ENCODE measurements around the gene SUSD3. TPM values are rescaled to one million over a fixed set of nuclear protein-coding genes. Genes with fewer than 3 reads are reported as not detected.

The SUSD3 gene
- total RNA-seq, 2 experiments from 2014 or later, result 81.1 to 85.8 TPM

DNA sequence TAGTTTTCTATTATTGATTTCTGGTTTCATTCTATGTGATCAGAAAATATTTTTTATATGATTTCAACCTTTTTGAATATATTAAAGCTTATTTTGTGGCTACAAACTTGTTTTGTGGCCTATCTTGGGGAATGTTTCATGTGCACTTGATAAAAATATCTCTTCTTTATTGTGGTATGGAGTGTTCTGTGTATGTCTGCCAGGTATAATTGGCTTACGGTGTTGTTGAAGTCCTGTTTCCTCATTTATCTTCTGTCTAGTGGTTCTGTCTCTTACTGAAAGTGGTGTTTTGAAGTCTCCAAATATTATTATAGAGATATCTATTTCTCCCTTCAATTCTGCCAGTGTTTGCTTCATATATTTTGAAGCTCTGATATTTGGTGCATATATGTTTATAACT lies 47.1 kb downstream of the SUSD3 start:
- Mint-ChIP-seq H3K27me3 (no peaks in the 10 kb centered on the region), H3K27ac (no peak overlapping the region), H3K36me3 (ENCODE audit: low read depth) (peaks cover 59% of the 10 kb centered on the region), H3K4me3 (no peak overlapping the region), H3K4me1 (peaks cover 58% of the 10 kb centered on the region), H3K9me3 (peaks cover 16% of the 10 kb centered on the region)
- no peak for DNase-seq
- ChIA-PET POLR2A (no interaction called here), CTCF (interaction anchor here (0.8 to 2.3 kb wide), 3 partner anchors 33 to 85 kb away, joined by 3 to 6 read pairs (median 4); no protein-coding TSS in a partner anchor)

DNA sequence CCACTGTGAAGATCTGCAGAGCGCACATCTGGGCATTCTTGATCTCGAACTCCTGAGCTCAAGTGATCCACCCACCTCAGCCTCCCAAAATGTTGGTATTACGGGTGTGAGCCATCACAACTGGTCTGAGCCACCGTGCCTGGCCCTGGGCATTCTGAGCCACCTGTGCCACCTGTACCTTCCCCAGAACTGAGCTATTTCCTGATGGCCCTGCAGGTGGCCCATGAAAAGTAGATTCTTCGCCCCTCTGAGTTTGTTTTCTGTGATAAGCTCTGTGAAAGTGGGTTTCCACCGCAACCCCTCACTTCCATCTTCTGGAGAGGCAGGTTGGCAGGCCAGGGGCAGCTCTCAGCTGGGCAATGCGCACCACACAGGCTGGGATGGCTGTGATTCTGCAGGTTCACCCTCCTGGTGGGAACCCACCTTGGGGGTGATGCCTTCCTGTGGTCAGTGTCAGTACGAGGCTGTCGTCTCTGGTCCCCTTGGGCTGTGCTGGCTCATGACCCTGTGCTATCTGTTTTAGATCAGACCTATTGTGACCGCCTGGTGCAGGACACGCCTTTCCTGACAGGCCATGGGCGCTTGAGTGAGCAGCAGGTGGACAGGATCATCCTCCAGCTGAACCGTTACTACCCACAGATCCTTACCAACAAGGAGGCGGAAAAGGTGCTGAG lies 48.8 kb downstream of the SUSD3 start:
- Mint-ChIP-seq H3K4me3 (no peak overlapping the region), H3K4me1 (peaks cover 55% of the 10 kb centered on the region), H3K27ac (no peak overlapping the region), H3K36me3 (ENCODE audit: low read depth) (peaks cover 55% of the 10 kb centered on the region), H3K27me3 (no peaks in the 10 kb centered on the region), H3K9me3 (peaks cover 16% of the 10 kb centered on the region)
- POLR2A ChIA-PET, result no interaction called here
- DNase-seq, result no peak
- CTCF ChIA-PET, result interaction anchor here (0.7 to 3.5 kb wide), 9 partner anchors 11 to 459 kb away, joined by 3 to 24 read pairs (median 4); partner anchors contain the start of gene CARD19

DNA sequence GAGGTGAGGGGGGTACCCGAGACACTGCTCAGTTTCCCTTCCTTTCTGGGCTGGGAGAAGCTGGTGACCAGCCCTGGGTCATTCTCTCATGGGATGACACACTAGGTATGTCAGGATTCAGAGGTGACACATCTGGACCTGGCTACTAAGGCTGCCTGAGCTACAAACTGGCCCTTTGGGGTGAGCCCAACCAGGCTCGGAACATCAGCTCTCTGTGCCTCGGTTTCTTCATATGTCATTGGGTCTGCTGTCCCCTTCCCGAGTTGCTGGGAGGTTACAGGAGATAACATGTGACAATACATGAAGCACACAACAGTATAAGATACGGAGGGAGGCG lies 49.3 kb downstream of the SUSD3 start:
- H3K4me1 Mint-ChIP-seq, result peaks cover 52% of the 10 kb centered on the region
- ChIA-PET POLR2A (interaction anchor here (0.6 kb wide), 1 partner anchor 135 kb away, joined by 5 read pairs; no protein-coding TSS in a partner anchor), CTCF (interaction anchor here (0.7 to 3.5 kb wide), 12 partner anchors 11 to 459 kb away, joined by 3 to 24 read pairs (median 4); partner anchors contain the start of genes CARD19 and NINJ1)
- H3K27ac Mint-ChIP-seq, result peak overlapping the region; percentile 54
- H3K9me3 Mint-ChIP-seq, result peaks cover 16% of the 10 kb centered on the region
- no peak for DNase-seq
- H3K36me3 Mint-ChIP-seq (ENCODE audit: low read depth), result peaks cover 51% of the 10 kb centered on the region
- H3K4me3 Mint-ChIP-seq, result no peak overlapping the region
- H3K27me3 Mint-ChIP-seq, result no peaks in the 10 kb centered on the region

DNA sequence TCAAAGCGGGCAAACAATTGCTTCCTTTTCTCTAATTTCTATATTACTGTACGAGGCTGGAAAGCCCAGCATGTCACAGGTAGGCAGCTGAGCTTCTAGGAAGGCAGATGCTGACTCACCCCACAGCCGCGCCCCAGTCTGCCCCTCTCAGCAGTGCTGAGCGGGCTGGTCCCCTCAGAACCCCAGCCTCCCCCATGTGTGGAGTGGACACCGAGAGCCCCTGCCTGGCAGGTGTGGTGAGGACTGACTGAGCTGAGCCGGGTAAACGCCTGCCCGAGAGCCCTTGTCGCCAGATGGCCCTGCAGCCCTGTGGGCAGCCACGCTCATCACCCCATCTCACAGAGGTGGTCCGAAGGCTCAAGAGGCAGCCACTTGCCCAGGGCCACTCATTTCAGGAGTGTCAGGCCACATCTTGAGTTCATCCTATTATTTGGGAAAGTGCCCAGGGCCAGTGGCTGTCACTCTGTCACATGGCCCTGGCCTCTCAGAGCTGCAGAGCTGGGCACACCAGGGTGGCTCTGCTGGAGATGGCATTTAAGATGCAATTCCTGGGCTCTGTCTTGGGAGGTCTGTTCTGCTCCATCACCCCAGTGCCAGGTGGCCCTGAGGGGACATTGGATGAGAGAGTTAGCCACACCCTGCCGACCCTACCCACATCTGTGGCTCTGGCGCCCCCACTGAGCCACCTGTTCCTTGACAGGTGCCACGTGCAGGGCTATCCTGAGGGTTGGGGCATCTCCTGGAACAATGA lies 50.0 kb downstream of the SUSD3 start:
- Mint-ChIP-seq H3K9me3 (peaks cover 14% of the 10 kb centered on the region), H3K27me3 (no peaks in the 10 kb centered on the region), H3K27ac (peak overlapping the region; percentile 54), H3K4me1 (peaks cover 46% of the 10 kb centered on the region), H3K36me3 (ENCODE audit: low read depth) (peaks cover 45% of the 10 kb centered on the region), H3K4me3 (no peak overlapping the region)
- POLR2A ChIA-PET, result interaction anchor here (0.6 kb wide), 1 partner anchor 135 kb away, joined by 5 read pairs; no protein-coding TSS in a partner anchor
- no peak for DNase-seq
- CTCF ChIA-PET, result interaction anchor here (0.6 to 3.5 kb wide), 34 partner anchors 9 to 458 kb away, joined by 3 to 30 read pairs (median 4); partner anchors contain the start of genes CARD19 and NINJ1

DNA sequence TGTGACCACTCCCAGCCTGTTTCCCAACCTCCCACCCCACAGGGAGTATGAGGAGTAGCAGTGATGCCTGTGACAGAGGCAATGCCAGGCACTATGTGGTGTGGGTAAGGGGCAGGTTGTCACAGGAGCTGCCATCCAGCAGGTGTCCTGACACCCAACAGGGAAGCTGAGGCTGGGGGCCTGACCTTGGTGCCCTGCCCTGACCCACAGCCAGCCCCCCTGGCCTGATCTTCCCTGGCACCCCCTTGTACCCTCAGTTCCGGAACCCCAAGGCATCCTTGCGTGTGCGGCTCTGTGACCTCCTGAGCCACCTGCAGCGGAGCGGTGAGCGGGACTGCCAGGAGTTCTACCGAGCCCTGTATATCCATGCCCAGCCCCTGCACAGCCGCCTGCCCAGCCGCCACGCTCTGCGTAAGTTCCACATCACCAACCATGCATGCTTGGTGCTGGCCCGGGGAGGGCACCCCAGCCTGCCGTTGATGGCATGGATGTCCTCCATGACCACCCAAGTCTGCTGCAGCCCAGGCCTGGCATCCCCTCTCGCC lies 51.9 kb downstream of the SUSD3 start:
- no peak for DNase-seq
- H3K36me3 Mint-ChIP-seq (ENCODE audit: low read depth), result peaks cover 29% of the 10 kb centered on the region

DNA sequence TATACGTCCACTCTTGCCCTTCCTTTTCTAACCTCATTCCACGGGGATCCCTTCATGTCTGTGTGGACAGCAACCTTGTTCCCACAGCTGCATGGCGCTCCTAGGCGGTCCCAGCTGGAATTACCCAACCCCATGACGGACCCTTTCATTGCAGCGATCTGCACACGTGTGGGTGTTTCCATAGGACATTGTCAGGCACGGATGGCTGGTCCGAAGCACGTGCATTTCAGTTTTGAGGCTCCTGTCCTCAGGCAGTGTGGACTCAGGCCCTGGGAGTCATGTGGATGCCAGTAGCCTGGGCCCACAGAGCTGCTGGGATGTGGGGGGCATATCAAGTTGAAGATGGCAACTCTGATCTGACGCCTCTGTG lies 52.5 kb downstream of the SUSD3 start:
- Mint-ChIP-seq H3K36me3 (ENCODE audit: low read depth) (peaks cover 25% of the 10 kb centered on the region), H3K27me3 (no peaks in the 10 kb centered on the region), H3K9me3 (no peaks in the 10 kb centered on the region), H3K4me1 (peaks cover 39% of the 10 kb centered on the region), H3K4me3 (no peak overlapping the region), H3K27ac (peak overlapping the region; percentile 70)
- ChIA-PET POLR2A (no interaction called here), CTCF (interaction anchor here (1.3 to 2.8 kb wide), 2 partner anchors 9 to 12 kb away, joined by 3 to 30 read pairs; no protein-coding TSS in a partner anchor)
- DNase-seq, result no peak

More for the DNA sequence above, 51.9 kb downstream of the SUSD3 start:
- ChIA-PET CTCF (interaction anchor here (0.6 to 3.5 kb wide), 5 partner anchors 9 to 197 kb away, joined by 3 to 30 read pairs (median 8); no protein-coding TSS in a partner anchor), POLR2A (no interaction called here)
- Mint-ChIP-seq H3K4me1 (peaks cover 45% of the 10 kb centered on the region), H3K27ac (no peak overlapping the region), H3K9me3 (no peaks in the 10 kb centered on the region), H3K4me3 (no peak overlapping the region), H3K27me3 (no peaks in the 10 kb centered on the region)

DNA sequence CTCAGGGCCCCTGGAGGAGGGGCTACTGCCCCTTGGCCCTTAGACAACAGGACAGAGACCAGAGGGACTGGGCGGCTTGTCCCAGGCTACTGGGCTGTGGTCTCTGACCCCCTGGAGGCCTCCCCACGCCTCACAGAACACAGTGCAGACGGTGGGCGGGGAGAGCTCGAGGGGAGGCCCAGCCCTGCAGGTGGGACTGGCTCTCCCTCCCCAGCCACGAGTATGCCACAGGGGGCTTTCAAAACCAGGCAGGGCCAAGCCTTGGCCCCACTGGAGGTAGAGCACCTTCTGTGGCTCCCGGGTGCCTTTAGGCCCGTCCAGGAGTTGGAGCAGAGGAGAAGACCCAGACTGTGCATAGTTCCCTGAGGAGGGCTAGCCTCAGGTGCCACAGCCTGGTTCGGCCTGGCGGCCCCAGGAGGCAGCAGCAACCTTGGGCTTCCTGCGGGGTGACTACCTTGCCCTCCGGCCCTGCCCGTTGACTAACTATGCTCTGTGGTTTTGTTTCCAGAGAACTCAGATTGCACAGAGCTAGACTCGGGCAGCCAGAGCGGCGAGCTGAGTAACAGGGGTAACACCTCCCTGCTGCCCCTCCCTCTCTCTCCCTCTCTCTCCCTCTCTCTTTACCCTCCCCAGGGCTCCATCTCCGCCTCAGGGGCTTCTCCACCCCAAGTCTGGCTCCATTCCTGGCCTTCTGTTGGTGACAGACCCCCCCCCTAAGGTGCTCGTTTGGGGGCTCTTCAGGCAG lies 53.0 kb downstream of the SUSD3 start:
- DNase-seq, result no peak
- H3K27me3 Mint-ChIP-seq, result no peaks in the 10 kb centered on the region

DNA sequence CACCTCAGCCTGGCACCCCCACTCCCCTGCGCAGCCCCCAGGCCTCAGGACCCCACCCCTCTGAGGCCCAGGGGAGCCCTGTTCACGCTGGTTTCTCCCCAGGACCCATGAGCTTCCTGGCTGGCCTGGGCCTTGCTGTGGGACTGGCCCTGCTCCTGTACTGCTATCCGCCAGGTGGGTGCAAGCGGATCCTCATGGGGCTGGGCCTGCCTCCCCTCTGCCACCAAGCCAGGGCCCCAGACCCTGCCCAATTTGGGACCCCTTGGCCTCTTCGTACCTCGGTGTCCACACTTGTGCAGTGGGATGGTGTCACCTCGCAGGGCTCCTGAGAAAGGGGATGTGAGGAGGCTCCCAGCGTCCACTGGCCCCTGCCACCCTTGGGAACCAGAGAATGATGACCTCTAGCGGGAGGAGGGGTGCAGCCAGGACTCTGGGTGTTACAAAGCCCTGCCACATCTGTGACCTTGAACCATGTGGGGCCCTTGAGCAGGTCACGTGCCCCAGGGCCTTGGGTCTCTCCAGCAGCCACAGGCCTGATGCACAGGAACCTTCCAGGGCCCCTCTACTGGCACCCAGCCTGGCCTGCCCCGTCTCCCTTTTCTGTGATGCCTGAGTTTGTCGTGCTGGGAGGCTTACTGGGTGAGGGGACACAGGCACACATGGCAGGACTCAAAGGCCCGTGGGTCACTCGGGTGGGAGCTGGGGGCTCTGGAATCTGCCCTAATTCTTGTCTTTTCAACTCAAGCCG lies 53.8 kb downstream of the SUSD3 start:
- Mint-ChIP-seq H3K4me1 (peaks cover 28% of the 10 kb centered on the region), H3K27ac (no peak overlapping the region), H3K4me3 (no peak overlapping the region), H3K9me3 (no peaks in the 10 kb centered on the region), H3K27me3 (no peaks in the 10 kb centered on the region), H3K36me3 (ENCODE audit: low read depth) (peaks cover 17% of the 10 kb centered on the region)
- POLR2A ChIA-PET, result no interaction called here
- CTCF ChIA-PET, result interaction anchor here (0.9 to 1.2 kb wide), 4 partner anchors 14 to 22 kb away, joined by 3 to 5 read pairs (median 3); partner anchors contain the start of gene NINJ1
- no peak for DNase-seq

More for the DNA sequence above, 53.0 kb downstream of the SUSD3 start:
- CTCF ChIA-PET, result interaction anchor here (0.6 to 2.8 kb wide), 3 partner anchors 8 to 1531 kb away, joined by 3 to 30 read pairs (median 6); no protein-coding TSS in a partner anchor
- H3K4me3 Mint-ChIP-seq, result no peak overlapping the region
- no peaks in the 10 kb centered on the region for H3K9me3 Mint-ChIP-seq
- POLR2A ChIA-PET, result no interaction called here
- H3K27ac Mint-ChIP-seq, result no peak overlapping the region
- H3K36me3 Mint-ChIP-seq (ENCODE audit: low read depth), result peaks cover 22% of the 10 kb centered on the region
- H3K4me1 Mint-ChIP-seq, result peaks cover 36% of the 10 kb centered on the region

DNA sequence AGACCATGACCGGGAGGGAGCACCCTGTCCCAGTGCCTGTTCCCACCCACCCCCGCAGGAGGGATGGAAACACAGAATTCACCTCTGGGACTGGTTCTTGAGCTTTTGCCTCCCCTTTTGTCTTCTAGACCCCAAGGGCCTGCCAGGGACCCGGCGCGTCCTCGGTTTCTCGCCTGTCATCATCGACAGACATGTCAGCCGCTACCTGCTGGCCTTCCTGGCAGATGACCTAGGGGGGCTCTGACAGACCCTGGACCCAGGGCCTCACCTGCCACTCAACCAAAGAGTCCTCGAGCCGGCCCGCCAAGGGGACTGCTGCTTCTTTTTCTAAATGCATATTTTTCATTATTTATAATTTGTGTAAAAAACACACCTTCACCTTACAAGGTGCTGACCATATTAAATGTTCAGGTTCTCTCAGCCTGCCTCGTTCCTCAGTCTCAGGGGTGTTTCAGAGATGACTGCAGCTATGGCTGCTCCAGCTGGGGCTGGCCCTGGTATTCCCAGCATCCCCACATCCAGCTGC lies 54.4 kb downstream of the SUSD3 start:
- no peaks in the 10 kb centered on the region for H3K9me3 Mint-ChIP-seq
- peak overlapping the region; percentile 19 for H3K27ac Mint-ChIP-seq
- peaks cover 12% of the 10 kb centered on the region for H3K36me3 Mint-ChIP-seq (ENCODE audit: low read depth)
- ChIA-PET CTCF (interaction anchor here (0.9 to 1.2 kb wide), 4 partner anchors 14 to 21 kb away, joined by 3 to 5 read pairs (median 3); partner anchors contain the start of gene NINJ1), POLR2A (no interaction called here)
- H3K27me3 Mint-ChIP-seq, result no peaks in the 10 kb centered on the region
- peaks cover 22% of the 10 kb centered on the region for H3K4me1 Mint-ChIP-seq
- DNase-seq, result no peak
- H3K4me3 Mint-ChIP-seq, result no peak overlapping the region

DNA sequence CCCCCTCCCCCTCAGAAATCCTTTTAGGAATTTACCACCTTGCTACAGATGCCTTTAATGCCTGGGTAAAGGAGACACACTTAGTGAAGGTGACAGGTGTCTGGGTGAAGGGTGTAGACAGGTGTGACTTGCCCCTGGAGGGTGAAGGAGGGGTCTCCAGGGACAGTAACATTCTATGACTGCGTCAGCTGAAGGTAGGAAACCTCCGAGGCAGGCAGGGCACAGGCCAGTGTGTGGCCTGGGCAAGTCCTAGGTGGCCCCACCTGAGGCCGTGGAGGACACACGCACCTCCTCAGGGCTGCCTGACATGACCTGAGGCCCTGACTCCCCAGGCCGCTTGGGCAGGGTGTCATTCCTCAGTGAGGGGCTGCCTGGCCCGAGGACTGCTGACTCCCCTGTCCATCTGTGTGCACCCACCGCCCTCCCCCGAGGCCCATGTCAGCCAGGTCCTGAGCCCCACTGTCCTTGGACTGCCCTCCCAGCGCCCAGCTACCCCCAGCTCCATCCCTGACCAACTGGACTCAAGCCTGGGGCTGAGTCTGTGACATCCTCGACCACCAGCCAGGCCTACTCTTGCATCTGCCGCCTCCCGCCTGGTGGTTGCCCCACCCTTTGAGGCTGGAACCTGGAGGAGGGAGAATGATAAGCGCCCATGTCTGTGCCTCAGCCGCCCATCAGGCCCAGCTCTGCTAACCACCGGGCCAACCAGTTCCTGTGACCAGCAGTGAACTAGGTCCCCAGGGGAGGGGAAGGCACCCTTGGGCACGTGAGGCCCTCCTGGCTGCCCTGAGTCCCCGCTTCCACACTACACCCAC lies 55.9 kb downstream of the SUSD3 start:
- no peak for DNase-seq
- no peaks in the 10 kb centered on the region for H3K9me3 Mint-ChIP-seq
- no peak overlapping the region for H3K27ac Mint-ChIP-seq
- ChIA-PET CTCF (interaction anchor here (0.6 to 2.0 kb wide), 3 partner anchors 11 to 39 kb away, joined by 3 to 5 read pairs (median 4); no protein-coding TSS in a partner anchor), POLR2A (no interaction called here)
- no peak overlapping the region for H3K4me3 Mint-ChIP-seq
- H3K36me3 Mint-ChIP-seq (ENCODE audit: low read depth), result peaks cover 4% of the 10 kb centered on the region
- H3K27me3 Mint-ChIP-seq, result no peaks in the 10 kb centered on the region
- H3K4me1 Mint-ChIP-seq, result peaks cover 15% of the 10 kb centered on the region

DNA sequence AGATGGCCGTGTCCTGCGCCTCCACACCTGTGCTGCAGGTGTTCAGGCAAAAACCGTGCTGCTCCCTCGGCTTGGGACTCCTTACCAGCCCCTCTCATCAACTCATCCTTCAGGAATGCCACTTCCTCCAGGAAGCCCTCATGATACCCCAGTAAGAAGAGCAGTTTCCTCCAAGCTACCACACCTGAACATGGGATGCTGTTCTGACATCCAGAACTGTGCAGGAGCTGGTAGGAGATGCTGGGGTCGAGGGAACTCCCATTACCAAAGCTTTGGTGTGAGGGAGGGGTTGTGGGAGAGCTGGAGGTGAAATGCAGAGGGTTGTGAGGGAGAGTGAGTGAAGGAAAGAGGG lies 56.5 kb downstream of the SUSD3 start:
- no peaks in the 10 kb centered on the region for H3K27me3 Mint-ChIP-seq
- H3K27ac Mint-ChIP-seq, result peak overlapping the region; percentile 69
- ChIA-PET POLR2A (no interaction called here), CTCF (interaction anchor here (2.0 kb wide), 1 partner anchor 11 kb away, joined by 5 read pairs; no protein-coding TSS in a partner anchor)
- peaks cover 20% of the 10 kb centered on the region for H3K4me1 Mint-ChIP-seq
- DNase-seq, result no peak
- no peaks in the 10 kb centered on the region for H3K9me3 Mint-ChIP-seq
- peaks cover 8% of the 10 kb centered on the region for H3K36me3 Mint-ChIP-seq (ENCODE audit: low read depth)
- H3K4me3 Mint-ChIP-seq, result no peak overlapping the region

All from activated CD4-positive, alpha-beta T cell treated with anti-CD3 and anti-CD28 coated beads, Interleukin-2, amount 10 ng/mL, durations not matched to agents 7 days and 5 days (primary cell).